HUES48 (cell line): ENCODE data around the gene CHIT1.
"Not testable (repeated sequence)": the region's sequence is repeated elsewhere in the genome, so short reads cannot be mapped to it uniquely, and the experiment has no call there.

ENCODE experiments used
- H3K27ac ChIP-seq: one replicate; pipeline ENCODE4 v1.7.0; 2013; ENCODE audit warnings: low read depth, low read length, inconsistent platforms
- H3K27me3 ChIP-seq: 2 replicates; pipeline ENCODE4 v1.6.1; 2013; ENCODE audit warnings: mild to moderate bottlenecking, low read length; ENCODE audit not compliant: control insufficient read depth, insufficient read depth
- H3K36me3 ChIP-seq: 2 replicates; pipeline ENCODE4 v1.6.1; 2013; ENCODE audit warnings: low read length; ENCODE audit not compliant: control insufficient read depth, insufficient read depth
- H3K4me1 ChIP-seq: 2 replicates; pipeline ENCODE4 v1.6.1; 2013; ENCODE audit warnings: mild to moderate bottlenecking, low read length; ENCODE audit not compliant: control insufficient read depth, insufficient read depth
- H3K4me3 ChIP-seq: 2 replicates; pipeline ENCODE4 v1.5.1; 2013; ENCODE audit warnings: mild to moderate bottlenecking, low read depth, low read length
- H3K9ac ChIP-seq: 2 replicates; pipeline ENCODE4 v1.6.1; 2013; ENCODE audit warnings: mild to moderate bottlenecking, low read depth, low read length, moderate library complexity
- H3K9me3 ChIP-seq: 2 replicates; pipeline ENCODE4 v1.6.1; 2013; ENCODE audit warnings: low read length; ENCODE audit not compliant: control insufficient read depth, insufficient read depth

The CHIT1 gene

DNA sequence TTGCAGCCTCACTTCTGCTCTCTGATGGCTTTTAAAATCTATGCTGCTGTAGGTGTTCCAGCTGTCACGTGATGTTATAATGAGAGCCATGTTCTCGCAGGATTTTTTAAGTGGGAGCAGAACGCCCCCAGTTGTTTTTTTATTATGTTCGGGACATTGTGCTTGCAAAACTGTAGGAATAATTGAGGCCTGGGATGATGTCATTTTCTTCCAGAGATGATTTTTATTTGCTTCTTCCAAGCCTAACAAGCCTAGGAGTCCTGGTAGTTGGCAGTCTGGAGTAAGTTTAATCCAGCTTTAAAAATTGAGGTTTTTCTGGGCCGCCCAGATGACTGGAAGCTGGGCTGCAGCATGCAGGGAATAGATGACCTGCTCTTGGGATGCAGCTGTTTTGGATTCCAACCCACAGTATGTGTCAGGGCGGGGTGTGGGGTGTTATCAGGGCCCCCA is 34.6 kb upstream of the CHIT1 start:
- H3K9ac ChIP-seq: no peak overlapping the region
- H3K4me3 ChIP-seq: no peak overlapping the region
- H3K27me3 ChIP-seq: 0 out of 2 replicates have a peak, but pooled peaks cover 3% of the 10 kb centered on the region
- 0 out of 2 replicates have a peak, but pooled peaks cover 3% of the 10 kb centered on the region for H3K4me1 ChIP-seq
- H3K9me3 ChIP-seq: no peaks in the 10 kb centered on the region
- H3K36me3 ChIP-seq: no peaks in the 10 kb centered on the region
- no peak overlapping the region for H3K27ac ChIP-seq

DNA sequence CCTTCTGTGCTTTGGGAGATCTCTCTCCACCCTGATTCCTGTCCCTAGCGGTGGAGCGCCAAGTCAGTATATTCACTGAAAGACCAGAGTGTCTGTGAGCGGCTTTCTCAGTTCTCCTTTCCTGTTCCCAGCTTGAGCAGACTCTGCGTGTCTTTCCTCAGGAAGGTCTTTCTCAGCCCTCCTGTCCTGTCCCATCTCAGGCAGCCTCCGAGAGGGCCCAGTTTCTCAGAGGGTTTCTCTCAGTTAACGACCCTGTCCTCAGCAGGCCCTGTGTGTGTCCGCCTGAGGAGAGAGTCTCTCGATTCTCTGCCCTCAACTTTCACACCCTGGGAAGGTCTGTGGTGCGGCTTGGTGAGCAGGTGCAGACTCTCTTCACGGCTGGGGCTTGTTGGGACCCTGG is 34.0 kb upstream of the CHIT1 start:
- Histone ChIP-seq H3K4me3 (no peak overlapping the region), H3K27ac (no peak overlapping the region), H3K36me3 (no peaks in the 10 kb centered on the region), H3K9ac (no peak overlapping the region), H3K9me3 (no peaks in the 10 kb centered on the region), H3K27me3 (0 out of 2 replicates have a peak, but pooled peaks cover 3% of the 10 kb centered on the region), H3K4me1 (no peaks in the 10 kb centered on the region)

DNA sequence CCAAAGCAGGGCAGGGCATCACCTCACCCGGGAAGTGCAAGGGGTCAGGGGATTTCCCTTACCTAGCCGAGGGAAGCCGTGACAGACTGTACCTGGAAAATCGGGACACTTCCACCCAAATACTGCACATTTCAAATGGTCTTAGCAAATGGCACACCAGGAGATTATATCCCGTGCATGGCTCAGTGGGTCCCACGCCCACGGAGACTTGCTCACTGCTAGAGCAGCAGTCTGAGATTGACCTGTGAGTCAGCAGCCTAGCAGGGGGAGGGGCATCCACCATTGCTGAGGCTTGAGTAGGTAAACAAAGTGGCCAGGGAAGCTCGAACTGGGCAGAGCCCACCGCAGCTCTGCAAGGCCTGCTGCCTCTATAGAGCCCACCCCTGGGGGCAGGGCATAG is 27.2 kb upstream of the CHIT1 start:
- H3K4me3 ChIP-seq, H3K27me3 ChIP-seq, H3K9ac ChIP-seq, H3K27ac ChIP-seq, H3K36me3 ChIP-seq, H3K9me3 ChIP-seq, H3K4me1 ChIP-seq: not testable (repeated sequence)

DNA sequence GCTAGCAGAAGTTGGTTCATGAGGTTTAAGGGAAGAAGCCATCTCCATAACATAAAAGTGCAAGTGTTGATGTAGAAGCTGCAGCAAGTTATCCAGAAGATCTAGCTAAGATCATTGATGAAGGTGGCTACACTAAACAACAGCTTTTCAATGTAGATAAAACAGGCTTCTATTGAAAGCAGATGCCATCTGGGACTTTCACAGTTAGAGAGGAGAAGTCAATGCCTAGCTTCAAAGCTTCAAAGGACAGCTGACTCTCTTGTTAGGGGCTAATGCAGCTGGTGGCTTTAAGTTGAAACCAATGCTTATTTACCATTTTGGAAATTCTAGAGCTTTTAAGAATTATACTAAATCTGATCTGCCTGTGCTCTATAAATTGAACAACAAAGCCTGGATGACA is 25.3 kb upstream of the CHIT1 start:
- not testable (repeated sequence) for H3K9ac ChIP-seq, H3K27ac ChIP-seq, H3K27me3 ChIP-seq, H3K9me3 ChIP-seq, H3K36me3 ChIP-seq, H3K4me3 ChIP-seq, H3K4me1 ChIP-seq

DNA sequence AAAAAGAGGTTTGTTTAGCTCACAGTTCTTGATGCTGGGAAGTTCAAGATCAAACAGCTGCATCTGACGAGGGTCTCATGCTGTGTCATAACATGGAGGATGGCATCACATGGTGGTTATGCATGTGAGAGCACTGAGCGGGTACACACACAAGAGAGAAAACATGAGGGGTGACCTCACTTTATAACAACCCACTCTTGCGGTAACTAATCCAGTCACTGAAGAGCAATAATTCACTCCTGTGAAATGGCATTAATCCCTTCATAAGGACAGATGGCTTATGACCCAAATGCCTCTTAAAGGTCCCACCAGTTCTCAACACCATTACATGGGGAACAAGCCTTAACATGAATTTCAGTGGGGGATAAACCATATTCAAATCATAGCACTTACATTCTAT is 23.2 kb upstream of the CHIT1 start:
- no peak overlapping the region for H3K4me3 ChIP-seq
- H3K9me3 ChIP-seq: peaks cover 6% of the 10 kb centered on the region; the same call in 1 of the 2 replicates

DNA sequence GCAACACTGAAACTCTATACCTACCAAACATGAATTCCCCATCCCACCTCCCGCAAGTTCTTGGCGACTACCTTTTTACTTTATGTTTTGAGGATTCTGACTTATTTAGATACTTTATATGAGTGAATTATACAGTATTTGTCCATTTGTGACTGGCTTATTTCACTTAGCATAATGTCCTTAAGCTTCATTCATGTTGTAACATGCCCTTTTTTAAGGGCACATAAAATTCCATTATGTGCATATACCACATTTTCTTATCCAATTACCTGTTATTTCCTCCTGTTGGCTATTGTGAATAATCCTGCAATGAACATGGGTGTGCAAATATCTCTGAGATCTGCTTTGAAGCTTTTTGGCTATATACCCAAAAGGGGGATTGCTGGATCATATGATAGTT is 22.0 kb upstream of the CHIT1 start:
- Histone ChIP-seq H3K4me1 (no peaks in the 10 kb centered on the region), H3K36me3 (no peaks in the 10 kb centered on the region), H3K4me3 (no peak overlapping the region), H3K27me3 (no peaks in the 10 kb centered on the region), H3K9me3 (peaks cover 6% of the 10 kb centered on the region; the same call in 1 of the 2 replicates), H3K27ac (no peak overlapping the region), H3K9ac (no peak overlapping the region)

More for the DNA sequence above, 23.2 kb upstream of the CHIT1 start:
- no peaks in the 10 kb centered on the region for H3K36me3 ChIP-seq
- H3K9ac ChIP-seq: no peak overlapping the region
- no peaks in the 10 kb centered on the region for H3K4me1 ChIP-seq
- H3K27ac ChIP-seq: no peak overlapping the region
- H3K27me3 ChIP-seq: no peaks in the 10 kb centered on the region

DNA sequence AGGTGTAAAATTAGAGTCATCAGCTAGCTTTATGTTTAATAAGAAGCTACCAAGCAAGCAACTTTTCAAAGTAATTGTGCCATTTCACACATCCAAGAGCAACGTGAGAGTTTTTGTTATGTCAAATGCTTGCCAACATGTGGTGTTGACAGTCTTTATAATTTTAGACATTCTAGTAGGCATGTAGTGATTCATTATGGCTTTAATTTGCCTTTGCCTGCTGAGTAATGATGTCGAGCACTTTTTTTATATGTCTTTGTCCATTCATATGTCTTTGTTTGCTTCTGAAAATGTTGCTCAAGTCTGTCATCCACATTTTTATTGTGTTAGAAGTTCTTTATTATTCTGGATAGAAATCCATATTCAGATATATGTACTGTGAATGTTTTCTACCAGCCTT is 21.4 kb upstream of the CHIT1 start:
- Histone ChIP-seq H3K27ac (no peak overlapping the region), H3K4me3 (no peak overlapping the region), H3K9me3 (peaks cover 4% of the 10 kb centered on the region; the same call in 1 of the 2 replicates), H3K27me3 (no peaks in the 10 kb centered on the region), H3K9ac (no peak overlapping the region), H3K36me3 (no peaks in the 10 kb centered on the region), H3K4me1 (no peaks in the 10 kb centered on the region)

DNA sequence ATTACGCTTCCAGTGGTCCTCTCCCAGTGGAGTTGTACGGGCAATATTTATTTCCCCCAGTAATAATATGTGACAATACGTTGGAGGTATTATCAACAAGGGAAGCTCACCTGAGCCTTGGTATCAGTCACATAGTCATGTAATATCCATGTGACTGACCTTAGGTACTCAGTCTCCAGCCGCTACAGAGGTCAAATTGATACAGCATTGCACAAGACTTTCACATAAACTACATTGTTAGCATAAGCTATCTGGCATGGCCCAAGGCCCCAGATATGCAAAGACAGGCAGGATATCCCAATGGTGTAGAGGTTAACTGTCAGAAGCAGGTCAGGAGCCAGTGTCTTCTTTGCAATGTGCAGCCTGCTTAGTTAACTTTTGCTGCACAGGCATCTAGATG is 15.3 kb upstream of the CHIT1 start:
- Histone ChIP-seq H3K4me3 (no peak overlapping the region), H3K36me3 (no peaks in the 10 kb centered on the region), H3K27ac (no peak overlapping the region), H3K4me1 (no peaks in the 10 kb centered on the region), H3K9me3 (no peaks in the 10 kb centered on the region), H3K27me3 (no peaks in the 10 kb centered on the region; the same call in 1 of the 2 replicates), H3K9ac (no peak overlapping the region)

DNA sequence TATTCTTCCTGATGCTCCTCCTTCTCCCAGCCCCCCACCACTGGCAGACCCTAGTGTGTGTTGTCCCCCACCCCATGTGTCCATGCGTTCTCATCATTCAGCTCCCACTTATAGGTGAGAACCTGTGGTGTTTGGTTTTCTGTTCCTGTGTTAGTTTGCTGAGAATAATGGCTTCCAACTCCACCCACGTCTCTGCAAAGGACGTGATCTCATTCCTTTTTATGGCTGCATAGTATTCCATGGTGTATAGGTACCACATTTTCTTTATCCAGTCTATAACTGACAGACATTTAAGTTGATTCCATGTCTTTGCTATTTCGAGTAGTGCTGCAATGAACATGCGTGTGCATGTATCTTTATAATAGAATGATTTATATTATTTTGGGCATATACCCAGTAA is 12.2 kb upstream of the CHIT1 start:
- not testable (repeated sequence) for H3K9me3 ChIP-seq, H3K4me3 ChIP-seq, H3K27me3 ChIP-seq

DNA sequence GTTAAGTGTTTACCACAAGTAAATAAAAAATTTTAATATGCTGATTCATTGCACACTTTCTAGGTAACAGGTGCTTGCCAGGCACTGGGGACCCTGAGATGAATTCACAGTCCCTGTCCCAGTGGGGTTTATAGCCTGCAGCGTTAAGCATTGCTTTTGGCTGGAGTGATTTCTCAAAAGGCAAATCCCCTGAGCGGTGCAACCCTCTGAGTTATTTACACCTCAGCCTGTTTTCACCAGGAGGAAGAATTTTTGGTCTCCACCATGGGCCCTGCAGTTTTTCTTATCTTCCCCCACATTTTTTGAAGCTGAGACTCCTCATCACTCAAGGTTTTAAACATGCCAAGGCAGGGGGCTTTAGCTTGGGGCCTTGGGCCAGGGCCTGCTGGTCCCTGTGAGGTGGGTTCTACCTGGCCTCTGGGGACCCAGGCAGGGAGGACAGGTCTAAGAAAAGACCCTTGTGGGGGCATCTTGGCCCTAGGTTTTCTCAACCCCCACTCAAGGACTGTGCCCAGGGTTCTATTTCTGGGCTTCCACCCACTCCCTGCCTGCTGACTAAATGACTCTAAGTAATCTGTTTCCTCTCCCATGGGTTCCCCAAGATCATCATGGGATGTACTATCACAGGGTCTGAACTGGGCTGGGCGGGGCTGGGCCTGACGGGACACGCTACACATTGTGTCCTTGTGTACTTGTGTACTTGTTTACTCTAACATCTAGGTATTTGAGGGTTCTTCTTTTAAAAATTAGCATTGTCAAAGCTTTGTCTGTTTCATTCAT is 10.2 kb upstream of the CHIT1 start:
- no peak overlapping the region for H3K27ac ChIP-seq
- H3K4me1 ChIP-seq: no peaks in the 10 kb centered on the region
- H3K27me3 ChIP-seq: no peaks in the 10 kb centered on the region; the same call in 1 of the 2 replicates
- H3K9ac ChIP-seq: no peak overlapping the region
- no peak overlapping the region for H3K4me3 ChIP-seq
- H3K9me3 ChIP-seq: peaks cover 9% of the 10 kb centered on the region; the same call in 1 of the 2 replicates
- H3K36me3 ChIP-seq: no peaks in the 10 kb centered on the region

More for the DNA sequence above, 12.2 kb upstream of the CHIT1 start:
- not testable (repeated sequence) for H3K36me3 ChIP-seq, H3K9ac ChIP-seq, H3K27ac ChIP-seq, H3K4me1 ChIP-seq

DNA sequence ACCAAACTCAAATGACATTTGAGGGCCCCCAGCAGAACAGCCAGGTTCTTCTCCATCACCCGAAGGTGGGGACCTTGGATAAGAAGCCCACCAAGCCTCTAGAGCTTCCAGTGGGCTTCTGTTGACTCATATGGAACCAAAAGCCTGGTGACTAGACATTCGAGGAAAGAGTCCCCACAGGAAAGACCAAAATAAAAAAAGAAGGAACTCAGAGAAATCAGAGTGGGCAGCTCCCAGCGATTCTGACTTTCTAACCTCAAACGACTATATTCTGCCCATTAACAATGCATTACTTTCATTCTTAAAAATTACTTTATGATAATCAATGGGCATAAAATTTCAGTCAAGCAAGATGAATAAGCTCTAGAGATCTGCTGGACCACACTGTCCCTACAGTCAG is 9.6 kb upstream of the CHIT1 start:
- Histone ChIP-seq H3K27ac (no peak overlapping the region), H3K9ac (no peak overlapping the region), H3K27me3 (no peaks in the 10 kb centered on the region), H3K4me3 (no peak overlapping the region), H3K4me1 (no peaks in the 10 kb centered on the region), H3K36me3 (no peaks in the 10 kb centered on the region), H3K9me3 (peaks cover 9% of the 10 kb centered on the region; the same call in 1 of the 2 replicates)
